HG03460 (cell line): ENCODE data around the gene SMIM41.

Source experiments
- ATAC-seq: cut with Tn5 transposase; IDR thresholded peaks from one replicate; pipeline ENCODE4 v1.9.1; 2021; ENCODE audit not compliant: unreplicated experiment

SMIM41 gene

GRCh38 chr12:52079576-52080402, at the start of gene SMIM41:
SMIM41 (plus strand) TSS chr12:52079704; CDS start chr12:52079780, 76 bp downstream.
- no peak for ATAC-seq

DNA sequence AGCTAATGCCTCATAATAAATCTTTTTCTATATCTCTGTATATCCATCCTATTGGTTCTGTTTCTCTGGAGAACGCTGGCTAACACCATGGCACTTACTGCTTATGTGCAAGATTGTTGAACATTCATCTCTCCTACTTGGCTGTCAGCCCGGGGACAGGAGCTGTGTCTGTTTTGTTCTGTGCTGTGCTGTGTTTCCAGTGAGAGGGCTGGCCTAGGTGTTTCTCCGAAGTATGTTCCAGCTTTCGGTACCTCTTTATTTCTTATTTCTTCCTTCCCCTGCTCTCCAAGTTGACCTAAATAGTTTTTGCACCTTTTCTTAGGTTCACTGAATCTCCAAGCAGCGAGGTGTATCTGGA, 47.1 kb upstream of the SMIM41 start:
- no peak for ATAC-seq

DNA sequence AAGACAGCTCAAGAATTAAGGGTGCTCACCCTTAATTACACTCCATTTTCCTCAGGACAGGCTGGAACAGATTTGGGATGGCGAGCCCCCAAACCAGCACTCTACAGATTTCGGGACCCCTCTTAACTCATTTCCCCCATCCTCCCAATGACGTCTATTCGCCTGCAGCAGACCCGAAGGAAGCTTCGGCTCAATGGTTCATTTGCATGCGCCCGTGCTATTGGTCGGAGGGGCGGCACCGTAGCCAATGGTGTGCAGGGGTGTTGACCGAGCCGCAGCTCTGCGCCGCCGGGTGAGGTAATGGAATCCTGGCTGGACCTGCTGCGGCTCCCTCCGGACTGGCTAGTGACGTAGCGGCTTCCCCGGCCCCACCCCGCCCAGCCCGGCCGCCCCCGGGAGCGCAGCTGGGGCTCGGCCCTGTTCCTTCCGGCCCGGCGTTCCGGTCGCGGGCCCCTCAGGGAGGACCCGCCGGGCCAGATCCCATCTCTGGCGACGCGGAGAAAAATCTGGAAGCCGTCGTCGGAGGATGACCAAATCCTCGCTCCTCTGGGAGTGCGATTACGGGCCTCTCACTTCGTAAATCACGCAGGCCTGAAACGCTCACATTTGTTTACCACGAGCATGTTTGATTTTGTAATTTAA, 46.6 kb upstream of the SMIM41 start:
- peak; percentile 92 for ATAC-seq

DNA sequence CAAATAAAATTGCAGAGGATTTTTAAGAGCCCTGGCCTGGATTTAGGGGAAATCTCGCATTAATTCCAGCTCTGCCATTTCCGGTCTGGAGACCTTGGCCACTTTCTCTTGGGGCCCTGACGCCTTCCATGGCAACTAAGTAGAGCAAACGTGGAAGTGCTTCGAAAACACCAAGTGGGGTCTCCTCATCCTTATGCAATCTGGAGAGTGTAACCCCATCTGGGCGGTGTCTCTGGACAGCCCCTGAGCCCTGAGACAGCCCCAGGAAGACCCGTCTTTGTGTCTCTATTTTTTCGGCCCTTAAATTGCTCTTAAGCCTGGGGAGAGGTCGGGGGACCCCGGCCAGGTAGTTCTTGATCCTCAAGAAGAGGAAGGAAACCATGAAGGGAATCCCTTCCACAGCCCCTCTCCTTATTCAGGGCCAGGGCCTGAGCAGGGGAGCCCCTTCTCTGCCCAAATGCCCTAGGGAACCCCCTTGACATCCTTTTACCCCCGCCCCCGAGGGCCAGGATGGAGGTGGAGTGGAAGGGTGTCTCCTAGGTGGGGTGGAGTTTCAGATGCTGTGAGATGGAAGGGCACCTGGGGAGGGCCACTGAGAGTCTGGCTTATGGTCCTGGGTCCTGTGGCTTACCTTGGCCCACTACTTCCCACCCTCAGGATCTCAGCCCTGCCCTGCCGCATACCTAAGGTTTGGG, 45.9 kb upstream of the SMIM41 start:
- no peak for ATAC-seq

- no peak for ATAC-seq
Measured at GRCh38 chr12:52035190-52035589, 44.3 kb upstream of the SMIM41 start.

DNA sequence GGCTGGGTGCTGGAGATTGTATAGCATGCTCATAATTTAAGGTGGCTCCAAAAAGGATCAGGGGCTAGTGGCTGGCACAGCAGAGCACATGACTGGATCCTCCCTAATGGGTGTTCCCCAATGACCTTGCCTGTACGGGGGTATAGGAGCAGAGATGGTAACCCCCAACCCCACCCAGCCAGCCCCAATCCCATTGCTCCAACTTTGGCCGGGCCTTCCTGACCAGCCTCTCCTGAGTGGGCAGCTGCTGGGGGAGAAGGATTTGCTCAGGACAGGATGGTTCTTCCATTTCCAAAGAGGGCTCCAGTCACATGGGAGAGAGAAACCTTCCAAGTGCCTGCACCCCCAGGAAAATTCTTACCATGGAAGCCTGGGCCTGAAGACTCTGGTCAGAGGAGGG, 43.6 kb upstream of the SMIM41 start:
- no peak for ATAC-seq

DNA sequence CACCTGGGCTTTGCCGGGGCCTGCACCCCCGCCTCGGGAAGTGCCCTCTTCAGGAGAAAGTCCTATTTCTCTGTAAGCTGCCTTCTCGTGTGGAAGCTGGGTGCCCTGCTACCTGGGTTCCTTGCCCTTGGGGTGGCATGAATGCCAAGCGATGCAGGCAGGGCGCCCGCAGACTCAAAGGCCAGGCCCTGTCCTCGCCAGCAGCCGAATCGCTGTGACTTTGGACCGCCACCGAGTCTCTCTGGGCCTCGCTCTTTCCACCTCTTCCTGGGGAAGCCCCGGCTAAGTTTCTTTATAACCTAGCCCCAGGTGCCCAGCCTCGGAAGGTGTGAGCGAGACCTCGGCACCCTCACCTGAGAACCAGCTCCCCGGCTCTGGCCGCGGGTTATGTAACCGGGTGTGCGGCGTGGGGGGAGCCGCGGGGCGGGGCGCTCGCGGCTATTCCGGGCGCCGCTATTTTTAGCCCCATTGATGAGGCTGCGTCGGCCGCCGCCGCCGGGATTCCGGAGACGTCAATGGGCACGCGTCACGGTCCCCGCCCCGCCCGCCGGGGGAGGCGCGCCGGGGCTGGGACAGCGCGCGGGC, 42.8 kb upstream of the SMIM41 start:
- no peak for ATAC-seq

GRCh38 chr12:52037248-52037861, 42.1 kb upstream of the SMIM41 start:
- ATAC-seq: no peak

DNA sequence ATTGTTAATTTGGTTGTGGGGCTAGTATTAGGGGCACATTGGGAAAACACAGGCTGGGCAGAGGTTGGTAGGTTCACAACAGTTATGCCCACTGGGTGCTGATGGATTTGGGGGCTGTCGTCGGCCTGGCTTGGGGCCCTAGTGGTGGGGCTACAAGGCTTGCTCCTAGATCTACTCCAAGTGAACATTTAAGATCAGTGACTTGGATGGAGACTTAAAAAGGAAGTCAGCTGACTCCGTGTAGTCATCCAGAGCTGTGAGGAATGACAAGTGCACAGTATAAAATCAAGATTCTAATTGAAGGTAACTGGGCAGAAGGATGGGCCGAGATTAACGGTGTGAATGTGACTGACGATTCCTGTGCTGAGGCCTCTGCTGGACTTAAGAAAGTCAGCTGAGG, 41.1 kb upstream of the SMIM41 start:
- ATAC-seq: no peak

GRCh38 chr12:52041035-52041434, 38.5 kb upstream of the SMIM41 start:
- ATAC-seq: no peak

DNA sequence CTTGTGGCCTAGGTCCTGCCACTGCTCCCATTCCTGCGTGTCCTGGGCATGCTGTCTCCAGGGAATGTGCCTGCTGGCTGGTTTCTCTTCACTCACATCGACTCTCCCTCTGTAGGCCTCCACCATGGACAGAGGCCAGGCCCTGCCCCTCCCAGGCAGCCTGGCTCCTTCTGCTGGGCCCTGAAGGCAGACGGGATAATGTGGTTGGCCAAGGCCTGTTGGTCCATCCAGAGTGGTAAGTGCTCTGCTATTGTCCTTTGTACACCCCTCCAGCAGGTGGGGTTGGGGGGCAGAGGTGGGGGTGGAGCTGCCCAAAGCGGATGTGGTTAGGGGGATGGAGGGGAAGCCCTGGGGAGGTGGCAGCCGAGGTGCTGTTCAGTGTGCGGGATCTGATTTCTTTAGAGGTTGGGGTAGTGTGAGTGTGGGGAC, 37.8 kb upstream of the SMIM41 start:
- ATAC-seq: no peak

DNA sequence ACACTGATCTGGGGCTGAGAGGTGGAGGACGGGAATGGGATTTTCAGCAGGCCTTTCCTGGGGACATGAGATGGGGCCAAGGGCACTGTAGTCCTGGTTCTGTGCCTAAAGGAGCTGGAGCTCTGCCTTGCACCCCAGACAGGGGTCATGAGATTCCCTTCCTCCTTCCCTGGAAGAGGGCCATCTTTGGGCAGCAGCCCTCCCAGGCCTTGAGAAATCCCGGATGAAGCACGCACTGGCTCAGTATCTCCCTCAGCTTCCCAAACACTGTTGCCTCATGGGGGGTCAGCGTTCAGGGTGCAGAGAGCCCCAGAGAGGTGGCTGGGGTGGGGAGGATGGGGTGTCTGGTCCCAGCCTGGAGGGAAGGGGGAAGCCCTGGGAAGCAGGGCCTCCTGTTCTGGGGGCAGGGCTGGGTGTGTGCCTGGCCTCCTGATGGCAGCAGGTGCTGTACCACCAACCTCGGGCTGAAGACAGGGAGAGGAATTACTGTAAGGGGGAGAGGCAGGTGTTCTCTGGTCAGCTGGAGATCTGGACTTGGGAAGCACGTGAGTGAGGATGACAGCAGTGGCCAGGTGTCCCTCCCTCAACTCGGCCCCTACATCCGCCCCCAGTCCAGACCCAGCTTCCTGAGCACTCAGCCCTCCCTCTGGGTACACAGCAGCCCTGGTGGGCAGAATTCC, 36.7 kb upstream of the SMIM41 start:
- no peak for ATAC-seq

- ATAC-seq: no peak
Measured at GRCh38 chr12:52043386-52044212, 35.9 kb upstream of the SMIM41 start.

DNA sequence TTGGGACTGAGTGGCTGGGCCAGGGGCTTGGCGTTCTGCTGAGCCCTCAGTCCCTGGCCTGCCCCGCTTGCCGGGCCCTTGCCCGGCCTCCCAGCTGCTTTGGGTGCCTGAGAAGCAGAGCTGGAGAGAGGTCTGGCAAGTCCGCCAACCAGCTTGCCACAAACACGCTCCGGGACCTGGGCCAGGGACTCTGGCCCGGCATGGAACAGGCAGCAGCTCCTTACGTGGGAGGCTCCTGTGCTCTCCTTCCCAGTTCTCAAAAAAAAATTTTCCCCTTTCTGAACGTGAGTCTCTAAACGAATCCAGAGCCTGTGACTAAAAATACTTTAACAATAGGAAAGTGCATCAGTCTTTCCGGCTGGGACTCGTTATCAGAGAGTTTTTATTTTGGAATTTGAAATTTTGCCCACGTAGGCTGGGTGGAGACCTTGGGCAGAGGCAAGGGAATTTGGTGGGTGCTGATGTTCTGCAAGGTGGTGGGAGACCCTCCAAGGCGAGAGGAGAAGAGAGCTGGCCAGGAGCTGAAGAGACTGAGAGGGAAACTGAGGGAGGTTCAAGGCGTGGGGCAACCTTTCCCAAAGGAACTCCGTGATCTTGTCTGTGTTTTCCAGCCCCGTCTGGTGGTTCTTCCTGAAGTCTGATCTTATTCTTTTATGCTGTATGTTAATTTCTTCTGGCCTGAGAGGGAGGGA, 35.1 kb upstream of the SMIM41 start:
- ATAC-seq: no peak

- no peak for ATAC-seq
Measured at GRCh38 chr12:52045794-52046199, 33.7 kb upstream of the SMIM41 start.

DNA sequence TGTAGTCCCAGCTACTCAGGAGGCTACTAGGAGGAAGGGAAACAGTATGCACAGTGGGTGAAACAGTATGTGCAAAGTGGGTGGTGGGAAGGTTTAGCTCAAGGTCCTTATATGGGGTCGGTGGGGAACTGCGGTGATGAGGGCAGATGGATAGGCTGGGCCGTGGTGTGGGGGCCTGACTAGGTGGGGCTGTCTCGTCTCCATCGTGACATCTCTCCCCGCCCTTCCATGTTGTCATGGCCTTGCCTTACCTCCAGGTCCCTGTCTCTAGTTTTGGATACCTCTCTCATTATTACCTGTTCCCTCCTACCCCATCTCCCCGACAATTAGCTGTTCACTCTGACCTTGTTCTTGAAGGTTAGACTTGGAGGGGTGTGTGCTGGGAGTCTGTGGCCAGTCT, 32.6 kb upstream of the SMIM41 start:
- no peak for ATAC-seq

DNA sequence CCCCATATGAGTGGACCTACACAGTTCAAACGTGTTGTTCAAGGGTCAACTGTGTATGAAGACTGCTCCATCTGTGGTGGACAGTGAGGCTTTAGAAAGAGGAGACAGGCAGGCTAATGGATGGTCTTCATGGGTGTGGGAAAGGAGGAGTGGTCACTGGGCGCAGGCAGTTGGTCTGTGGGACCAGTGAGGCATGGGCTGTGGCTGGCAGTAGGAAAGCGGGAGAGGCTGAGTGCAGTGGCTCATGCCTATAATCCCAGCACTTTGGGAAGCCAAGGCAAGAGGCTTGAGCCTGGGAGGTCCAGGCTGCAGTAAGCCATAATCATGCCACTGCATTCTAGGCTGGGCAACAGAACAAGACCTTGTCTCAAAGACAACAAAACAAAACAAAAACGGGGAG, 30.2 kb upstream of the SMIM41 start:
- no peak for ATAC-seq

- no peak for ATAC-seq
Measured at GRCh38 chr12:52049688-52050087, 29.8 kb upstream of the SMIM41 start.

DNA sequence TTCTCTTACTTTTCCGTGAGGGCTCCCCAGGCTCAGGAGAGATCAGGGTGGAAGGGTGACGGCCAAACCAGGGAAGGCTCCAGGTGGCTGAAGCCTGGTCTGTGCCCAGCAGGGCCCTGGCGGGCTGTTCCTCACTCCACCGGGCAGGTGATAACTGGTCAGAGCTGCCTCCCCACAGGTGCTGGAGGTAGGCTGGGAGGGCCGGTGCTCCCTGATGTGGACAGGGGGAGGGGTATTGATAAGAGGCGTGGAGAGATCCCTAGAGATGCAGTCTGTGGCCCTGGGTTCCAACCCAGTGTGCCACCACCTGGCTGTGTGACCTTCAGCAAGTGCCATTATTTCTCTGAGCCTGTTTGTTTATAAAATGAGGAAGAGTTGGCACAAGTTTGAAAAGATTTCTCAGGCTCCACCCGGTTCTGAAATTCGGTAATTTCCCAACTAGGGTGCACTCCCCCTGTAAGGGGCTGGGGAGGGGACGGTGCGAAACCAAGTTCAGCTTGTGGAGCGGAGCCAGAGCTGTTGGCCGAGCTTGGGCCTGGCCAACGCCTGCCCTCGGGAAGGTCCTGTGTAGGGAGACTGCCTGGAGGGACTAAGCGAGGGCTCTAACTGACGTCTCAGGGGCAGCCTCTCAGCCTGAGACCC, 29.3 kb upstream of the SMIM41 start:
- no peak for ATAC-seq
